ENCODE results near the gene RHEX. TPM values are rescaled to one million over a fixed set of nuclear protein-coding genes. Genes with fewer than 3 reads are reported as not detected.

Gene RHEX
- total RNA-seq, 1 experiment from 2014 or later = not detected

GRCh38 chr1:206143537-206144172 lies 90.7 kb downstream of the RHEX start:
- H3K27ac Mint-ChIP-seq = no peak overlapping the region
- no peak for ATAC-seq

GRCh38 chr1:206144605-206145004 lies 91.6 kb downstream of the RHEX start:
- Mint-ChIP-seq H3K27ac (no peak overlapping the region), H3K4me1 (peaks cover 6% of the 10 kb centered on the region), H3K4me3 (no peak overlapping the region), H3K36me3 (no peaks in the 10 kb centered on the region), H3K9me3 (peaks cover 25% of the 10 kb centered on the region), H3K27me3 (ENCODE audit: low read depth) (peaks cover 4% of the 10 kb centered on the region; the same call in 1 of the 2 replicates)
- ChIA-PET CTCF (no interaction called here), POLR2A (no interaction called here)
- no peak for ATAC-seq
- no peak for DNase-seq (ENCODE audit: low spot score)
- TF ChIP-seq CBFB (CRISPR knock-in tag; IDR thresholded peaks at IDR 0.05; ENCODE audit: low read depth) (no peak), ZNF263 (CRISPR knock-in tag; IDR thresholded peaks at IDR 0.05; ENCODE audit: low read depth) (no peak), E2F4 (CRISPR knock-in tag; IDR thresholded peaks at IDR 0.05; ENCODE audit: borderline replicate concordance, low read depth) (no peak), ZNF425 (CRISPR knock-in tag; conservative IDR thresholded peaks at IDR 0.05) (no peak), NFATC4 (CRISPR knock-in tag; IDR thresholded peaks at IDR 0.05) (no peak), FOXP4 (CRISPR knock-in tag; IDR thresholded peaks at IDR 0.05) (no peak), ARID4B (CRISPR knock-in tag; IDR thresholded peaks at IDR 0.05; ENCODE audit: borderline replicate concordance) (no peak), PRDM15 (CRISPR knock-in tag; IDR thresholded peaks at IDR 0.05) (no peak), IRF1 (CRISPR knock-in tag; IDR thresholded peaks at IDR 0.05) (no peak)

More at GRCh38 chr1:206143537-206144172, 90.7 kb downstream of the RHEX start:
- Mint-ChIP-seq H3K9me3 (peaks cover 25% of the 10 kb centered on the region), H3K4me3 (no peak overlapping the region), H3K4me1 (peaks cover 6% of the 10 kb centered on the region), H3K27me3 (ENCODE audit: low read depth) (peaks cover 4% of the 10 kb centered on the region; the same call in 1 of the 2 replicates), H3K36me3 (no peaks in the 10 kb centered on the region)
- CTCF ChIA-PET = interaction anchor here (0.5 kb wide), 1 partner anchor 431 kb away, joined by 3 read pairs; no protein-coding TSS in a partner anchor
- TF ChIP-seq ZMAT4 (CRISPR knock-in tag; IDR thresholded peaks at IDR 0.05) (no peak), NR3C1 (CRISPR knock-in tag; conservative IDR thresholded peaks at IDR 0.05; ENCODE audit: low read depth) (no peak), ZBTB43 (CRISPR knock-in tag; IDR thresholded peaks at IDR 0.05) (no peak), TEAD1 (CRISPR knock-in tag; IDR thresholded peaks at IDR 0.05) (no peak), USF2 (CRISPR knock-in tag; IDR thresholded peaks at IDR 0.05) (no peak)
- POLR2A ChIA-PET = no interaction called here
- DNase-seq (ENCODE audit: low spot score) = no peak

Measured in WTC11 (cell line).